ENCODE results near the gene ETV5. TPM values are rescaled to one million over a fixed set of nuclear protein-coding genes. Genes with fewer than 3 reads are reported as not detected.

ETV5 gene
- total and polyA plus RNA-seq, 2 of the 4 experiments (the other 2 are of a cell fraction), result 15.7 to 20.1 TPM

DNA sequence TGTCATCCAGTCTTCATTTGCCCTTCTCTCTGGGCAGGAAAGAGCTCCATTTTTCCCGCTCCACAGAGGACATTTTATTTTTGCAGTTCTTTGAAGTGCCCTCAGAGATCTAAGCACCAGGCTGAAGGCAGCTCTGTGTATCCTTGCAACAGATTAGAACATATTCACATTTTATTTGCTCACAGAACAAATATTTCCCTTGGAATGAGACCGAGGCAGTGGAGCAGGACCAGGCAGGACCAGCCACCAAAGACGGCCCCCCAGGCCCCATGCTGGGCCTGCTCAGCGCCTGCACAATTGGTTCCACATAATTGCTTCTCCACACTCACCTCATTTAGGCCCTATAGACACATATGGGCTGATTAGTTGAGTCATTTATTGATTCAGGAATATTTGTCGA is 15.7 kb upstream of the ETV5 start:
- H3K9ac ChIP-seq (ENCODE audit: low read depth, low read length), result no peak overlapping the region
- no peak overlapping the region for H3K18ac ChIP-seq (ENCODE audit: low read depth, low read length)
- DNase-seq (no peak), ATAC-seq (ENCODE audit: low read depth) (no peak)
- in situ Hi-C loops (cut with MboI; ENCODE audit: low sequenced_read_pairs), result no loop called here
- no peak overlapping the region for H2BK5ac ChIP-seq (ENCODE audit: low read depth, low read length, poor library complexity, severe bottlenecking)
- H4K20me1 ChIP-seq (ENCODE audit: insufficient read depth, low read length), result no peaks in the 10 kb centered on the region
- peaks cover 19% of the 10 kb centered on the region for H3K27me3 ChIP-seq (ENCODE audit: control insufficient read depth, insufficient read depth, low read length)
- H3K9me1 ChIP-seq (ENCODE audit: insufficient read depth, low read length), result no peaks in the 10 kb centered on the region
- no peak overlapping the region for H2AK5ac ChIP-seq (ENCODE audit: low read depth, low read length)
- H3K4me3 ChIP-seq (ENCODE audit: insufficient read depth, low read depth, low read length), result no peak overlapping the region
- no peak overlapping the region for H2BK15ac ChIP-seq (ENCODE audit: low read depth, low read length)
- H3K4ac ChIP-seq (ENCODE audit: low read depth, low read length), result no peak overlapping the region
- H3K9me3 ChIP-seq (ENCODE audit: control insufficient read depth, insufficient read depth, low read length), result no peaks in the 10 kb centered on the region
- no peak overlapping the region for H3K56ac ChIP-seq (ENCODE audit: extremely low read depth, insufficient read depth, low read length)
- no peak overlapping the region for H3K14ac ChIP-seq (replicated peaks; ENCODE audit: low read depth, low read length)
- BruUV-seq (replicated peaks), result no TSS peak
- ChIA-PET CTCF (no interaction called here), POLR2A (ENCODE audit: unreplicated experiment) (no interaction called here)
- no peaks in the 10 kb centered on the region for H3K79me1 ChIP-seq (ENCODE audit: low read depth in 1 of 2, low read length in 2 of 2)
- no peak for TF ChIP-seq BHLHE40 (IDR thresholded peaks at IDR 0.05; ENCODE audit: low read depth, low read length)
- no peak for TF ChIP-seq MAFK (IDR thresholded peaks at IDR 0.05; ENCODE audit: low read depth, low read length)
- no peak for TF ChIP-seq RAD21 (IDR thresholded peaks at IDR 0.05; ENCODE audit: low read length)
- TF ChIP-seq, protein P1, sequence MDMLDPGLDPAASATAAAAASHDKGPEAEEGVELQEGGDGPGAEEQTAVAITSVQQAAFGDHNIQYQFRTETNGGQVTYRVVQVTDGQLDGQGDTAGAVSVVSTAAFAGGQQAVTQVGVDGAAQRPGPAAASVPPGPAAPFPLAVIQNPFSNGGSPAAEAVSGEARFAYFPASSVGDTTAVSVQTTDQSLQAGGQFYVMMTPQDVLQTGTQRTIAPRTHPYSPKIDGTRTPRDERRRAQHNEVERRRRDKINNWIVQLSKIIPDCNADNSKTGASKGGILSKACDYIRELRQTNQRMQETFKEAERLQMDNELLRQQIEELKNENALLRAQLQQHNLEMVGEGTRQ (IDR thresholded peaks at IDR 0.05; ENCODE audit: low read depth, low read length), result no peak
- TF ChIP-seq, protein P2, sequence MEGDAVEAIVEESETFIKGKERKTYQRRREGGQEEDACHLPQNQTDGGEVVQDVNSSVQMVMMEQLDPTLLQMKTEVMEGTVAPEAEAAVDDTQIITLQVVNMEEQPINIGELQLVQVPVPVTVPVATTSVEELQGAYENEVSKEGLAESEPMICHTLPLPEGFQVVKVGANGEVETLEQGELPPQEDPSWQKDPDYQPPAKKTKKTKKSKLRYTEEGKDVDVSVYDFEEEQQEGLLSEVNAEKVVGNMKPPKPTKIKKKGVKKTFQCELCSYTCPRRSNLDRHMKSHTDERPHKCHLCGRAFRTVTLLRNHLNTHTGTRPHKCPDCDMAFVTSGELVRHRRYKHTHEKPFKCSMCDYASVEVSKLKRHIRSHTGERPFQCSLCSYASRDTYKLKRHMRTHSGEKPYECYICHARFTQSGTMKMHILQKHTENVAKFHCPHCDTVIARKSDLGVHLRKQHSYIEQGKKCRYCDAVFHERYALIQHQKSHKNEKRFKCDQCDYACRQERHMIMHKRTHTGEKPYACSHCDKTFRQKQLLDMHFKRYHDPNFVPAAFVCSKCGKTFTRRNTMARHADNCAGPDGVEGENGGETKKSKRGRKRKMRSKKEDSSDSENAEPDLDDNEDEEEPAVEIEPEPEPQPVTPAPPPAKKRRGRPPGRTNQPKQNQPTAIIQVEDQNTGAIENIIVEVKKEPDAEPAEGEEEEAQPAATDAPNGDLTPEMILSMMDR (conservative IDR thresholded peaks at IDR 0.05; ENCODE audit: low read depth, low read length), result no peak
- TF ChIP-seq MAZ (IDR thresholded peaks at IDR 0.05; ENCODE audit: borderline replicate concordance, low read depth, low read length), result no peak
- no peak for TF ChIP-seq SMC3 (IDR thresholded peaks at IDR 0.05; ENCODE audit: low read depth, low read length)
- TF ChIP-seq, protein P3, sequence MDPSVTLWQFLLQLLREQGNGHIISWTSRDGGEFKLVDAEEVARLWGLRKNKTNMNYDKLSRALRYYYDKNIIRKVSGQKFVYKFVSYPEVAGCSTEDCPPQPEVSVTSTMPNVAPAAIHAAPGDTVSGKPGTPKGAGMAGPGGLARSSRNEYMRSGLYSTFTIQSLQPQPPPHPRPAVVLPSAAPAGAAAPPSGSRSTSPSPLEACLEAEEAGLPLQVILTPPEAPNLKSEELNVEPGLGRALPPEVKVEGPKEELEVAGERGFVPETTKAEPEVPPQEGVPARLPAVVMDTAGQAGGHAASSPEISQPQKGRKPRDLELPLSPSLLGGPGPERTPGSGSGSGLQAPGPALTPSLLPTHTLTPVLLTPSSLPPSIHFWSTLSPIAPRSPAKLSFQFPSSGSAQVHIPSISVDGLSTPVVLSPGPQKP (IDR thresholded peaks at IDR 0.05; ENCODE audit: borderline replicate concordance, low read depth, low read length), result no peak
- no peak for TF ChIP-seq NFE2L2 (IDR thresholded peaks at IDR 0.05; ENCODE audit: low read depth, low read length)
- no peak for TF ChIP-seq CHD1 (IDR thresholded peaks at IDR 0.05; ENCODE audit: low read depth, low read length)
- no peak for TF ChIP-seq RFX5 (IDR thresholded peaks at IDR 0.05; ENCODE audit: low read depth, low read length)
- TF ChIP-seq RCOR1 (IDR thresholded peaks at IDR 0.05; ENCODE audit: insufficient replicate concordance, low read length), result no peak
- no peak for TF ChIP-seq CEBPB (IDR thresholded peaks at IDR 0.05; ENCODE audit: low read depth, low read length)
- TF ChIP-seq FOS (IDR thresholded peaks at IDR 0.05; ENCODE audit: low read depth, low read length), result no peak
- TF ChIP-seq MXI1 (IDR thresholded peaks at IDR 0.05; ENCODE audit: borderline replicate concordance, low read depth, low read length), result no peak
- no peak for TF ChIP-seq POLR2A (IDR thresholded peaks at IDR 0.05; ENCODE audit: low read depth, low read length)
- H4K5ac ChIP-seq (ENCODE audit: low read depth, low read length), result no peak overlapping the region
- H4K91ac ChIP-seq (ENCODE audit: insufficient read depth, low read depth, low read length), result no peak overlapping the region
- H3K36me3 ChIP-seq (ENCODE audit: control insufficient read depth, insufficient read depth, low read length), result no peaks in the 10 kb centered on the region
- H2BK20ac ChIP-seq (ENCODE audit: low read depth, low read length), result no peak overlapping the region
- 80% methylated on average over 1 of the region's 5 CpGs; no CpG with 5 or more reads in 1 of the 2 experiments for whole genome bisulfite sequencing, 2 experiments (ENCODE audit: extremely low coverage in 2 of 2, insufficient read length in 1 of 2)
- dilution Hi-C loops (cut with HindIII; ENCODE audit: low sequenced_read_pairs, unreplicated experiment), result no loop called here
- H3K4me2 ChIP-seq (ENCODE audit: low read depth, low read length), result no peak overlapping the region
- intact Hi-C loops (cut with micrococcal nuclease), result no loop called here
- H3K23ac ChIP-seq (ENCODE audit: low read depth, low read length), result no peak overlapping the region
- no peaks in the 10 kb centered on the region for H3K4me1 ChIP-seq (ENCODE audit: control insufficient read depth, insufficient read depth, low read length)
- no peak overlapping the region for H4K8ac ChIP-seq (ENCODE audit: low read depth in 2 of 2, low read length in 2 of 2)
- H2AK9ac ChIP-seq (replicated peaks; ENCODE audit: low read depth, low read length, poor library complexity), result no peak overlapping the region
- H2AFZ ChIP-seq (replicated peaks; ENCODE audit: low read length, poor library complexity), result no peak overlapping the region
- no peak overlapping the region for H3K27ac ChIP-seq (ENCODE audit: insufficient read depth, low read length)
- H2BK120ac ChIP-seq (ENCODE audit: low read depth, low read length), result no peak overlapping the region

Measured in IMR-90 (cell line).